GM18520 (cell line): Measurements from ENCODE around the gene ATP11B.

Experiments used
- ATAC-seq: cut with Tn5 transposase; IDR thresholded peaks from one replicate; pipeline ENCODE4 v1.9.1; 2021; ENCODE audit not compliant: unreplicated experiment

The ATP11B gene

DNA sequence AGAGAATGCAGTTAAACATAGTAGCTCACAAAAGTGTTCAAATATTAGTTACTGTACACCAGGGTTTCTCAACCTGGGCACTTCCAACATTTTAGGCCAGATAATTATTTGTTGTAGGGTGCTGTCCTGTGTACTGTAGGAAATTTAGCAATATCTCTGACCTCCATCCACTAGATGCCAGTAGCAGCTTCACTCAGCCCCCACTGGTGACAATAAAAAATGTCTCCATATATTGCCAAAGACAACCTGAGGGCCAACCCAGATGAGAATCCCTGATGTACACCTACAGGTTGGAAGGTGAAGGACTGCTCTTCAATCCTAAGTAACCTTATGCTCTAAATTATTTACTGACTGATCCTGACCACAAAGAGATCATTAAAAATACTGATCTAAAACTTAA, 154.6 kb downstream of the ATP11B start:
- ATAC-seq, result no peak

DNA sequence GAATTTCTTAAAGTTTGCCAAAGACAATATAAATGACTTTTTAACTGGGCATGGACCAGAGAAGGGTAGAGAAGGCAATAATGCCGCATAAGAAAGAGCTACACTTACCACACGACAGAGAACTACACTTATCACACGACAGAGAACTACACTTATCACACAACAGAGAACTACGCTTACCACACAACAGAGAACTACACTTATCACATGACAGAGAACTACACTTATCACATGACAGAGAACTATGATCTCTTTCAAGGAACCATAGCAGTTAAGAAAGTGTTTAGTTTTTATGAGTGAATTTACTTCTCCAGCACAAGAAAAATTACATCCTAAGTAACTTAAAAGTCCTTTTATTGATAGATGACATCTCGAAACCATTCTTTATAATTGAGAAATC, 155.0 kb downstream of the ATP11B start:
- no peak for ATAC-seq

- no peak for ATAC-seq
These were observed 156.4 kb downstream of the ATP11B start for GRCh38 chr3:182949688-182950087.

DNA sequence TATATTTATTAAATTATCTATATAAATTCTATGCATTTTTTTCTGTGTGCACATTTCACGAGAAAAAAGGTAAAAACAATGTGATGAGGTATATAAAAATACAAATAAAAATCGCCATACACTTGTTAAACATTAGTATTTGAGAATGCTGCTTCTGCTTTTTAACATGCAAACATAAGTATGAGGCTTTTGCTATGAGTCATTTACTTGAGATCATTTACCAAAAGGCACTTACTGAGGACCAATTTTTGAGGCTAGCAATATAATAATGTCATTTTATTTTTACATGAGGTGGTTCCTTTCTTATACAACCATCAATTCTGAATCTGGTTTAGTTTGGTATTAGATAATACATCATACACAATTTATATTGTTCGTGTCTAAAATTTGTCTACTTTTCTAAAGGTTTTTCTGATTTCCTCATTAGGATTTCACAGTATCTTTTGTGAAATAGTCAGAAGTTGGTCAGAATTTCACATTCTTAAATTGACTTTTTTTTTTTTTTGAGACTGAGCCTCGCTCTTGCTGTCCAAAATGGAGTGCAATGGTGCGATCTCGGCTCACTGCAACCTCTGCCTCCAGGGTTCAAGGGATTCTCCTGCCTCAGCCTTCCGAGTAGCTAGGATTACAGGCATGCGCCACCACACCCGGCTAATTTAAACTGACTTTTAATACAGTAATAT, 161.4 kb downstream of the ATP11B start:
- ATAC-seq, result peak; percentile 82

GRCh38 chr3:182957226-182957625, 163.9 kb downstream of the ATP11B start:
- no peak for ATAC-seq

DNA sequence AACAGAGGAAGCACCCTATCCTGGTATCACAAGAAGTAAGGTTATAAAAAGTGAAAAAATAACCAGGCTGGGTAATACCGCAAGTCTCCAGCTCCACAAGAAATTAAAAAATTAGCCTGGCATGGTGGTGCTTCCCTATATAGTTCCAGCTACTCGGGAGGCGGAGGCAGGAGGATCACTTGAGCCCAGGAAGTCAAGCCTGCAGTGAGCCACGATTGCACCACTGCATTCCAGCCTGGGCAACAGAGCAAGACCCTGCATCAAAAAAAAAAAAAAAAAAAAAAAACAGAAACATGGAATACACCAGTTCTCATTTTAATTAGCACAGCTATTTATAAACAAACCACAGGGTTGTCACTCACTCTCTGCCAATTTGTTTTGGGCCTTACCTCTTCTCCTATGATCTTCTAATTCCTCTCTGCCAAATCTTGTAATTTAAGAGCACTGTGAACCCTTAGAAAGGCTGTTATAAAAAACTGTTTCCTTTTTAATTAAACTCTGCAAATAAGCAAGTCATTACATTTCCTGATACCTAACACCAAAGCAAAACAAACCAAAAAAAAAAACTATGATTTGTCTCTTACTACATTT, 164.5 kb downstream of the ATP11B start:
- no peak for ATAC-seq

GRCh38 chr3:182959474-182960350, 166.4 kb downstream of the ATP11B start:
- ATAC-seq, result no peak

DNA sequence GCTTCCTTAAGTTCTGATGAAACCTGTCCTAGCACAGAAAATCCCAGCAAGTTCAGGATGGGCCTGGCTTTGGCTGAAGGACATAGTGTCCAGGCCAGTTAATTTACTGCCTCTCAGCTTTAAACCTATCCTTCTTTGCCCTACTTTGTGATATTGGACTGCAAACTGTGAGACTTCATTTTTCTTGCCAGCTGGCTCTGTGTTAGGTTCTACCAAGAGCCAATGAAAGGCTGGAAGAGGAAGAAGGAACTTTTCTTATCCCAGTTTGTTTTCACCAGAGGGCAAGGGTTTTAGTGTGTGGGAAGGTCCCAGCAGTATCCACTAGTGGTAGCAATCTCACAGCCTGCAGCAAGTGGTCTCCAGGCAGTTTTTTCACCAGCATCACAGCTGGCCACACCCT, 168.9 kb downstream of the ATP11B start:
- no peak for ATAC-seq

- ATAC-seq, result no peak
These were observed 170.9 kb downstream of the ATP11B start for GRCh38 chr3:182964179-182964578.

GRCh38 chr3:182965861-182966366, 172.6 kb downstream of the ATP11B start:
- ATAC-seq, result no peak

DNA sequence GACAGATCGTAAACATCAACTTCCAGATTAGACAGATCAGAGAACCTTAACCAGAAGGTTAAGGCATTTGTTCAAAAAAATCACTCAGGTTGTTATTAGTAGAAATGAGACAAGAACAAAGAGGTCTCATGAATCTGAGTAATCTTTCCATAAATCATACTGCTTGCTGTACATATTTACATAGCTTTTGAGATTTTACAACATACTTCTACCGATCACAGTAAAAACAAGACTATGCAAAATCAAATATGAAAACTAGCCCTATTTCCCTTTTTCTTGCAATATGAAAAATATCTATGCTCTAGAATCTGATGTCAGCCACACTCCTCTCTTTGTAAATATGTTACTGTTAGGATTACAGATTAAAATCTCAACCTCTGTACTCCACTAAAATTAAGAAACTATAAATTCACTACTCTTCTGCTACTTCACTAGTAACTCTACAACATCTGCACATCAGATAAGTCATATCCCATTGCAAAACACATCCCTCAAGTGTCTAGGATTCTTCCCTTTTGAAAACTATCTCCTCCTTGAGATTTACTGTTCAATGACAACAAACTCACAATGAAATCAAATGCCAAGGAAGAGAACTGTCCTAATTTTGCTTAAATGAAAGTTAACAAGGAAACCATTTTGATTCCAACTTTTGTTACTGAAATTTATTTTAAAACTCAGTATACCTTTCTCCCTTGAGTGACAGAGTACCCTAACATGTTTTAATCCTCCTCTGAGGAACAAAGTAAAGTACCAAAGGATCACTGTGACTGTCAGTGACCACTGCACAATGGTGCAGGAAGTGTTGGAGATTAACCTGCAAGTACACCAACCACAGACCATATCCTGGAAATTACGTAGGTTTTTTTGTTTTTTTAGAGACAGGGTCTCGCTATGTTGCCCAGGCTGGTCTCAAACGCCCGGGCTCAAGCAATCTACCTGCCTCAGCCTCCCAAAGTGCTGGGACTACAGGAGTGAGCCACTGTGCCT, 174.2 kb downstream of the ATP11B start:
- peak; percentile 59 for ATAC-seq

DNA sequence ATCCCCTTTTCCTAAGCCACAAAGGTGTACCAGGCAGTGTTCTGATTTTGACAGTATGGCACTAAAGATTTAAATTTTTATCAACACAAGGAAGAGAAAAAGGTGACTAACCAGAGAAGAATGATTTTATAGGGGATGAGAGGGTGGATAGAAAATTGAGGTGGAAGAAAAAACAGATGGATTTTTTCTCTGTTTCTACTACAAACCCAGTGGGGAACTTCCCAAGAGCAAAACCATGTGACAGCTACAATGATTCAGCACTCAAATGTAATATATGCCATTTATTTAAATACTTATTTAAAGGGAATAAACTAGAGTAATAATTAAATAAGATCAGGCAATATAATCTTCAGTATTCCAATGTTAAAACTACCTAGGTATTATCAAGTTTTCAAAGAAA, 176.0 kb downstream of the ATP11B start:
- ATAC-seq, result no peak

DNA sequence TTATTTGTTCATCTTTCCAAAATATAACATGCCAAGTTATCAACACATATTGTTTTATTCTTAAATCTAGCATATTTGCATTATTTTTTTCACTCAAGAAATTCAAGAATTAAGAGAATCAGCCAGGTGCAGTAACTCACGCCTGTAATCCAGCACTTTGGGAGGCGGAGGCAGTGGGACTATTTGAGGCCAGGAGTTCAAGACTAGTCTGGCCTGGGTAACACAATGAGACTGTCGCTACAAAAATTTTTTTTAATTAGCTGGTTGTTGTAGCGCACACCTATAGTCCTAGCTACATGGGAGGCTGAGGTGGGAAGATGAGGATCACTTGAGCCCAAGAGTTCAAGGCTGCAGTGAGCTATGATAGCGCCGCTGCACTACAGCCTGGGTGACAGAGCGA, 176.5 kb downstream of the ATP11B start:
- no peak for ATAC-seq

DNA sequence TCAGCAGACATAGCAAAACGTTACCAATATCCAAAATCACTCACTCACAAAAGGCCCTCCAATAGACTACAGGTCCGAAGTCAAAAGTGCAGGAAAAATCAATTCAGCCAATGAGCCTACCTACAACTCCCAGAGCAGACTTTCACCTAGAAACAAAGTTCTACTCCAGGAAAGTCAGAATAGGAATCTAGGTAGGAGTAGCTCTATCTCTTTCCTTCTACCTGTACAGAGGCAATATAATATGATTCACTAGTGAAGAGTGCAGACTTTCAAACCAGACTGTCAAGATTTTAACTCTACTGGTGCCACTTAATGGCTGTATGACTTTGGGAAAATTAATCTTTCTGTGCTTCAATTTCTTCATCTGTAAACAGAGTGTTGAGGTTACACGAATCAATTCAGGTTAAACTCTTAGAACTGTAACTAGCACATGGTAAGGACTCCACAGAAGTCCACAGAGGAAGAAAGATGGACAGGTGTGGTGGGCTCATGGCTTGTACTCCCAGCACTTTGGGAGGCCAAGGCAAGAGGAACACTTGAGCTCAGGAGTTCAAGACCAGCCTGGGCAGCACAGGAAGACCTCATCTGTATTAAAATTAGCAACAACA, 177.6 kb downstream of the ATP11B start:
- no peak for ATAC-seq
